HG03159 (cell line): ENCODE measurements around the gene FYN.

Experiments used
- ATAC-seq: cut with Tn5 transposase; IDR thresholded peaks from one replicate; pipeline ENCODE4 v1.9.1; 2021; ENCODE audit warnings: mild to moderate bottlenecking, moderate library complexity; ENCODE audit not compliant: unreplicated experiment

Gene FYN

GRCh38 chr6:111884068-111884467, 10.8 kb upstream of the FYN start:
- no peak for ATAC-seq

- ATAC-seq: no peak
Observed at GRCh38 chr6:111880181-111880888, 7.1 kb upstream of the FYN start.

GRCh38 chr6:111875741-111876140, 2.5 kb upstream of the FYN start:
- ATAC-seq: no peak

DNA sequence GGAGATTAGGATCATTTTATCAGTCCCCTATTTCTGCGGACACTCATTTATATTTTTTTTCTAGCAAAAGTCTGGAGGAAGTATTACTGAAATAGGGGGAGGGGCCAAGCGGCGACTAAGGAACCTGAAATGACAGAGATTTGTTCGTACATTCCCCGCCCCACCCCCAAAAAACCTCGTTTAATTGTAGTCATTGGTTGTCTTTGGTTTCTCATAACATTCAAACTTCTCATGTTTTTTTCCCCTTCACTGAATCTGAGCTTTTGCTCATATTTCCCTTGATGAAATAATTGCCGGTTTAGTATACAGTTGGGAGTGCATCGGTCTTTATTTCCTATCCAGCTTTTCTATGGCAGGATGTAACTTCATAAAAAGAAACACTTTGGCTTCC, 768 bp upstream of the FYN start:
- ATAC-seq: no peak

GRCh38 chr6:111872401-111873177, 663 bp downstream of the FYN start:
- peak; percentile 23 for ATAC-seq

DNA sequence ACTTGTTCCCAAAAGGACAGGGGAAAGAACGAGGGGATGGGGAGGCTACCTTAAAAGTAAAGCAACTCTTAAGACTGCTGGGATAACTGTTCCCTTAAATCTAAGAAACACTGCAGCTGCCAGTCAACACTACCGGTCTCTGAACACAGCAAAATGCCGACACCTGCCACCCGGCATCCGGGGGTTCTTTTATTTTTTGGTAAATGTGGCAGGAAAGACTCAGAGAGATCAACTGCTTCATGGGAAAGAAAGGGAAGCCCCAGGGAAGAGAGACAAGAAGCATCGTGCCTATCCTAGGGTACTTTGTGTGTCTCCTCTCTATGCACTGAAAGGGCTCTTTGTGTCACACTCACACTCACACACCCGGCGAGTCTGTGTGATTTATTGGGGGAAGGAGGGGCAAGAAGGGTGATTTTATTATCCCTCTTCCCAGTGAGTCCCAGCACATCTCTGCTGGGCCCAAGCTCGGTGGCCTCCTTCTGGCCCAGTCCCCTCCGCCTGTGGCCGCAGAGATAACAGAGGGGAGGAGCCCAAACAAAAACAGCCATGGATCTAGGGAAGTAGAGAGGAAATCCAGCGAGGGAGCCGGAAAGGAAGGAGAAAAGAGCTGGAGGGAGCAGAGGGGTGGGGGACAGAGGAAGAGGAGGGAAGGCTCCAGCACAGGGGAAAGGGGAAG, 1.4 kb downstream of the FYN start:
- no peak for ATAC-seq

- no peak for ATAC-seq
Observed at GRCh38 chr6:111871207-111871606, 2.0 kb downstream of the FYN start.

DNA sequence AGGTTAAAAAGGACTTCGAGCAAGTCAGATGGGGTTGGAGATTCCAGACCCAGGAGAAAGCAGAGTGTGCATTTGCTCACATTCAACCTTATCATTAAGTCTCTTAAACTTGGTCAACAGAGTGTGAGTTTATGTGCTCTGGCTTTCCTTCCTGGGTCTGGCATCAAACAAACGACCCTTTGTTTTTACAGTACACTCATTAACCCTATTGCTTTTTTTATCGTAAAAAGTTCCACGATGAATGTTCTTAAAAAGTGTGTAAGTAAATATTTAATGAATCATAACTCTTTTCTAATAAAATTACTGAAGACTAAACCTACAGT, 2.5 kb downstream of the FYN start:
- ATAC-seq: no peak

DNA sequence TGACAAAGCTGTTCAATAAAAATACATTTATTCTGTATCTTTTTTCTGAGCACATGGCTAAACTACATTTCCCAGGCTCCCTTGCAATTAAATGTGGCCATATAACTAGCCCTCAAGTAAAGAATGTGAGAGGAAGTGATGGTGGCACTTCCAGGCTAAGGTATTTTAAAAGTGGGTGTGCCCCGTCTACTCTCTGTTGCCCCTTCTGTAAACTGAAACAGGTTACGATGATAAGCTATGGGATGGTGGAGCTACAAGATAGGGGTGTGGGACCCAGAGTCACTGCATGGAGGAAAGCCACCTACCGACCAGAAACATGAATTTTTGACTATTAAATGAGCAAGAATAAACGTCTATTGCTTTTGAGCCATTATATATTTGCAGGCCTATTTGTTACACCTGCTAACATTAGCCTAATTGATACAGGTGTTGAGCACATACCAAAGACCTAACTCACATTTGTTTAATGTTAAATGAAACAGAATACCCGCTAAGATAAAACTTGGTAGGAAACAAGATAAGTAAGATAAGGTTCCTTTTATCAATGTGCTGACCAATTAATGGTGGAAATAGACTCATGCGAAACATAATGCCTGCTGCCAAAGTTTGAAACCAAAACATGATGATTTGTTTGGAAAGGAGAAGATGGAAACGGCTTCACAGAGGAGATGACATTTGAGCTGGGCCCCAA, 3.1 kb downstream of the FYN start:
- ATAC-seq: no peak

- no peak for ATAC-seq
Observed at GRCh38 chr6:111866857-111867256, 6.4 kb downstream of the FYN start.

GRCh38 chr6:111865909-111866546, 7.2 kb downstream of the FYN start:
- no peak for ATAC-seq

DNA sequence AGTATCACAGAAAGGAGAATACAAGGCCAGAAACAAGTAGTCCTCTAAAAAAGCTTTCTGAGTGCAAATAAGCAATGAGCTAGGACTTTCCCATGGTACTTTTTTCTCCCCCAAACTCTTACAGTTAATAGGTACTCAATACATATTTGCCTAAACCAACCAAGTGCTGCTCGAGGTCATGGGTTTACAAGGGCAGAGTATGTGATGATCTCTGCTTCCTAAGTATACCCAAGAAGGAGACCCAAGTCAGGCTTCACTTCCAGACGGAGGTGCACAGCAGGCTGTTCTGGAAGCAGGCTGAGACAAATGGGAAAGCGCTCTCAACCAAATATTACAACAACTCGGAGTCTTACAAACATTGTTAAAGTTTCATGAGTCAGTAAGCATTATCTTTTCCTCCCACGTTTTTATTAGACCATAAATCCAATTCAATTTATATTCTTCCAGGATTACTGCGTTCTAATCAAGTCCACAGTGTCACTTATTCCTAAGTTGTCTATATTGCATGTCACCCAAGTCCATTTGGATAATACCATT, 8.1 kb downstream of the FYN start:
- ATAC-seq: no peak

- no peak for ATAC-seq
Observed at GRCh38 chr6:111864138-111865048, 8.9 kb downstream of the FYN start.

GRCh38 chr6:111862741-111863140, 10.5 kb downstream of the FYN start:
- no peak for ATAC-seq

GRCh38 chr6:111862314-111862713, 10.9 kb downstream of the FYN start:
- ATAC-seq: no peak

DNA sequence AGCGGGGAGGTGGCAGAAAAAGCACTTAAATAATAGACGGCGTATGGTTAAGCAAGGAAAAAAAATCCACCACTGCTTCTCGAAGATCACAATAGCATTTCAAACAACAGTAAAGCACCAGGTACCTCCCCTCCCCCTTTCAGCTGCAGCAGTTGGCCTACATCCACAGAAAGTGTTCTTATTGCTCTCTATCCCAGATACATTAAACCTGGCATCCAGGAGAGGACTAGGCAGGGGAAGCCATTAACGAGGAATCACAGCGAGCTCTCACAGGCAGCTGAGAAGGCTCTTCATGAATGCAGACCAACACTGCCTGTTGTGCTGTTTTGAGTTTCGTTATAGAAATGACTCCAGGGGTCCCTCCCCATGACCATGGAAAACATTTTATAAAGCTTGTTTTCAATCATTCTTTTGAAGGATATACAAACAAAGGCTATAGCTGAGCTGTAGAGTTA, 11.8 kb downstream of the FYN start:
- ATAC-seq: no peak

DNA sequence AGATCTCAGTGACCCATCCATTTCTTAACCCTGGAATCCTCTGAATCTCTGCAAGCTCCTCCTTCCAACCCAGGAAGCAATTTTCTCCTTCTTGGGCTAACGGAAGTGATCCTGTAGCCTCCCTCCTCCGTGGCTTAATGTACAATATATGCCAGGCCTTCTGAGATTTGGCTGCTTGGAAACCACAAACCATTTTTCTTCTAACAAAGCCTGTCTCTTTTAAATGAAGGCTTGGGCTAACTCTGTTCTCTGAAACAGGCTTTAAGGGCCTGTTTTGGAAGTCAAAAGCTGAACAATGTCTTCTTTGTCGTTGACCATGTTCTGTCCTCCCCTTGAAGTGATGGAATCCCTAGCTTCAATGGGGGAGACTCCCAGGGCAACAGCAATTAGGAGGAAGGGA, 14.9 kb downstream of the FYN start:
- no peak for ATAC-seq

DNA sequence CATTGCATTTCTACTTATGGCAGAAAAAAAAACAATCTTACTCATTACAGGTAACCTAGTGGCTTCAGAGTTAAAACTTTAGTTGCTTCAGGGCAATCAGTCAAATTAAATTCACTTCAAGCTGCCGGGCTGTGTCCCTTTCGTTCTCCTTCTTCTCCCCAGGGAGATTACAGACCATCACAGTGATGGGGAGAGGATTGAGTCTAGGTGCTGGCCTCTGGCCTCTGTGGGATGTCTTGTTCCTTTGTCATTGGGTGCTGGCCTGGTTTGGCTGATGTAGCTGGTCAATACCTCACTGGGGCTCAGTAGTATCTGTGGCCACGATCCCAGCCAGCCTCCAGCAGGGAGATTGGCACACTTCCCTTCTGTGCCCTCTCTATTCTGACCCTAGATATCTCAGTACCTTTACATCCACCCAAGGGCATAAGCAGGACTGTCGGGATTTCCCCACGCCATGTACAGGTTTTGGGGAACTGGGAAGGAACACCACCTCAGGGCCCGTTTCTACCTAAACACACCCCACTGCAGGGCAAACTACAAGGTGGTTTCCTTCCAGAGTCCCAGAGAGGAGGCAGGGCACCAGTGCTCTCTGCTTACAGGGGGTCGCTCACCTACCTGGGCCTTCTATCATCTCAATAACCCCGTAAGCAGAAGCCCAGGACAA, 15.4 kb downstream of the FYN start:
- ATAC-seq: no peak

GRCh38 chr6:111855753-111856152, 17.5 kb downstream of the FYN start:
- no peak for ATAC-seq
